GM18508 (cell line): ENCODE measurements around the gene BBS12.

ENCODE experiments used
- ATAC-seq: cut with Tn5 transposase; IDR thresholded peaks from one replicate; pipeline ENCODE4 v1.9.1; 2021; ENCODE audit warnings: moderate number of reproducible peaks; ENCODE audit not compliant: insufficient read depth, unreplicated experiment

Gene BBS12

GRCh38 chr4:122712782-122713181, 19.7 kb upstream of the BBS12 start:
- ATAC-seq, result no peak

- no peak for ATAC-seq
Observed at GRCh38 chr4:122715221-122715620, 17.3 kb upstream of the BBS12 start.

- ATAC-seq, result peak; percentile 73
Observed at GRCh38 chr4:122716825-122717448, 15.6 kb upstream of the BBS12 start.

GRCh38 chr4:122718281-122718680, 14.2 kb upstream of the BBS12 start:
- ATAC-seq, result no peak

- no peak for ATAC-seq
Observed at GRCh38 chr4:122722256-122722655, 10.2 kb upstream of the BBS12 start.

- ATAC-seq, result no peak
Observed at GRCh38 chr4:122728856-122729255, 3.6 kb upstream of the BBS12 start.

- no peak for ATAC-seq
Observed at GRCh38 chr4:122731676-122732075, 828 bp upstream of the BBS12 start.

GRCh38 chr4:122733787-122734120, 1.2 kb downstream of the BBS12 start:
- no peak for ATAC-seq

GRCh38 chr4:122739174-122739573, 6.7 kb downstream of the BBS12 start:
- ATAC-seq, result no peak

GRCh38 chr4:122742933-122743829, 10.7 kb downstream of the BBS12 start:
- no peak for ATAC-seq

- no peak for ATAC-seq
Observed at GRCh38 chr4:122744229-122744628, 11.7 kb downstream of the BBS12 start.

- no peak for ATAC-seq
Observed at GRCh38 chr4:122746485-122746965, 14.0 kb downstream of the BBS12 start.

GRCh38 chr4:122747068-122747467, 14.6 kb downstream of the BBS12 start:
- ATAC-seq, result no peak

- no peak for ATAC-seq
Observed at GRCh38 chr4:122747883-122748282, 15.4 kb downstream of the BBS12 start.

- no peak for ATAC-seq
Observed at GRCh38 chr4:122749704-122750454, 17.4 kb downstream of the BBS12 start.

- no peak for ATAC-seq
Observed at GRCh38 chr4:122755675-122756074, 23.2 kb downstream of the BBS12 start.

GRCh38 chr4:122758033-122758432, 25.5 kb downstream of the BBS12 start:
- no peak for ATAC-seq

GRCh38 chr4:122759639-122760310, 27.3 kb downstream of the BBS12 start:
- ATAC-seq, result no peak

- no peak for ATAC-seq
Observed at GRCh38 chr4:122762520-122762919, 30.0 kb downstream of the BBS12 start.

- no peak for ATAC-seq
Observed at GRCh38 chr4:122762966-122763716, 30.6 kb downstream of the BBS12 start.
